ENCODE data around the gene PEMT.
A peak's percentile ranks its signal among the peaks of the same experiment; 100 is the strongest.

The PEMT gene

DNA sequence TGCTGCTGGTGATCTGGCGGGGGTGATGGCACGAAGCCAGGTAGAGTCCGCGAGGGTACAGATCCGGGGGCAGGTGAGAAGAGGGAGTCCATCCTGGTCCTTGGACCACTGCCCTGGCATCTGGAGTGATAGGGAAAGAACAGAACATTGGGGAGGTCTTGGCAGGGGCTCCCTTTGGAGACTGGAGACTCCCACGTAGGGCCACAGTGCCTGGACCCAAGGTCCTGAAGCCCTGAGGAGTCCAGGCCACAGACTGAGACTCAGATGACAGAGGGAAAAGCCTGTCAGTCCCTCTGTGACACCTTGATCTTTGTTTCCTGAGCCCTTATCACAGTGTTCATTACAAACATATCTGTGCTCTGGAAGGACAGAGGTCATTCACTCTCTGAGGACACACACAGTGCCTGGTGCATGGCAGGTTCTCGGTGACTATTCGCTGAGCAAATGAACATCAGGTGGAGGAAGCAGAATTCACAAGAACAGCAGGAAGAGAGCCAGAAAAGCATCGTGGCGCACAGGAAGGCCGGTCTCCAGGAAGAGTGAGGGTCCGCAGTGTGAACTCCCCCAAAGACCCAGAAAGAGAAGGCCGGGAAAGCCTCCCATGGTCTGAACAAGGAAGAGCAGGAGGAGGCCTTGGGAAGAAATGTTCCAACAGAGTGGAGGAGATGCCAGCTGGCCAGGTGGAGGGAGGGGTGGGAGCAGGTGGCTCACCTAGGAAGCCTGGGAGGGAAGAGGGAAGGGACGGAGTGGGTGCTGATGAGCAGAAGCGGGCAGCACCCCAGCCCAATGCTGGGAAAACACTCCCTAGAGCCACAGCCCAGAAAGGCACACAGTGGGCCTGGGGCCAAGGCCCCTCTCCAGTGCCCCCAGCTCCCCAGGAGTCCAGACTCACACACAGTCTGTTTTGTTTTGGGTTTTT, 20.5 kb downstream of the PEMT start:
- DNase-seq (ENCODE audit: low read depth in 4 of 4, low spot score in 1 of 4) = no peak

DNA sequence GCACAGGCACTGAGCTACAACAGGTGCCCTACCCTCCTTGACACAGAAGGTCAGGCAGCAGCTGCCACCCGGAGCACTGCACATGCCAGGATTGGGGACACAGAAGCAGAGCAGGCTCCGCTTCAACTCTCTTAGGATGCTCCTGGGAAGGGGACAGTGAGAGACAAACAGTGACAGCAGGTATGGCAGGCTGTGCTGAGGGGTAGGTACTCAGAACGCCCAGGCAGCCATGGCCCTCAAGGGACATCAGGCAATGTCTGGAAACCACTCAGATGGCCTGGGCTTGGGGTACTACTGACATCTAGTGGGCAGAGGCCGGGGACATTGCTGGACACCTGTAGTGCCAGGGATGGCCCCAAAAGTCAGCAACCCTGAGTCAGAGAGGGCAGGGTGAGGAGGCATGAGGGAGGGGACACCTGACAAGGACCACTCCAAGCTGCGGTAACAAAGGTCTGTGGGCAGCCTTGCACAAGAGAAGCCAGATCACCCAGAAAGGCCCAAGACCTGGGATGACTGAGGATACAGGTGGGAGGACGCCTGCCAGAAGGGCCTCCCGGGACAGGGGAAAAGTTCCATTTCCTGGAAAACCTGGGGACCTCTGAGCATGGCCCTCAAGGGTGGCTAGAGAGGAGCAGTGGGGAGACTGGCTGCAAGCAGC, 21.2 kb downstream of the PEMT start:
- DNase-seq (ENCODE audit: low read depth in 4 of 4, low spot score in 1 of 4) = no peak

DNA sequence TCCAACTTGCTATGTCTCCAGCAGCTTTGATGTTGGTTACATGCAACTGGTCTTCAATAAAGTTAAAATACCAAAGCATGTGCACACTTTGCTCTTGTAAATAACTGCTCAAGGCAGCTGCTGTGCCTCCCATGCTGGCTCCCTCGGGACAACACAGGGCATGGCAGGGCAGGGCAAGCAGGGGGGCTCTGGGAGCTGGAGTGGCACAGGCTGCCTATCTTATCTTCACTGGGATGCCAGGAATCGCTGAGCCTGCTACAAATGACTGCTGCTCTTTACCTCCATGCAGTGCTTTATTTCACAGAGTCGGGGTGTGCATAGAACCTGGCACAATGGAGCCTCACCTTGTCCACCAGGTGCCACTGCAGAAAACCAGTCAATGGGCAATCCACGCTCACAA, 21.8 kb downstream of the PEMT start:
- no peak for DNase-seq (ENCODE audit: low read depth in 4 of 4, low spot score in 1 of 4)

DNA sequence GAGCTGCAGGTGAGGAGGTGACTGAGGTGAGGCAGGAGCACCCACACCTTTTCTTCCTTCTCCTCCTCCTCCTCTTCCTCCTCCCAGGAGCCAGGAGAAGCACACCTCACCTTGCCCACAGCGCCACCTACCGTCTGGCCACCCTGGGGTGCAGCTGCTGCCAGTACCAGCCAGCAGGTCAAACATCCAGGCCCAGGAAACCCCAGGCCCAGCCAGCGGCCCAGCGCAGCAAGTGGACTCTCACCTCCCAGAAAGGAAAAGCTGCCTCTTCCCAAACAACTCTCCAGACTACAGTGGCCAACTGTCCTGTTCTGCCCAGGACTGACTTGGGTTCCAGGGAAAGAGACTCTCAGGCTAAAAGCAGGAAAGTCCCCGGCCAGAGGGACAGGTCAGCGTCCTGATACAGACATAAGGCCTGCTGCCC, 22.7 kb downstream of the PEMT start:
- DNase-seq (ENCODE audit: low read depth in 4 of 4, low spot score in 1 of 4) = peak; percentile 11 to 45 (median 36)

DNA sequence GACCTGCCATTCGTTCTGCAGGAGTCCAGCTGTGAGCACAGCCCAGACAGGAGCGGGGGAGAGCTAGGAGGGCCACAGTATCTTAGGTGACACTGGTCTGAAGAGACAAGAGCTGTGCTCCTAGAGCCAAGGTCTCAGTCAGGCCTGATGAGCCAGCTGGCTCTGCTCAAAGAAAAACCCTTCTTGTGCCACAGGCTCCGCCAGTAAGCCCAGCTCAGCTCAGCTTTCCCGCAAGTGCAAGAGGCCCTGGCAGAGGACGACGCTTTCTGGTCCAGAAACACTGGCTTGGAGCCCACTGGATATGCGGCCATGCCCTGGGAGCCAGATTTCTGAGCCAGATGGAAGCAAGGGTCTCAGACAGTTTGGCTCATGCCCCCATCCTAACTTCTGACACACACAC, 23.9 kb downstream of the PEMT start:
- DNase-seq (ENCODE audit: low read depth in 4 of 4, low spot score in 1 of 4) = no peak

DNA sequence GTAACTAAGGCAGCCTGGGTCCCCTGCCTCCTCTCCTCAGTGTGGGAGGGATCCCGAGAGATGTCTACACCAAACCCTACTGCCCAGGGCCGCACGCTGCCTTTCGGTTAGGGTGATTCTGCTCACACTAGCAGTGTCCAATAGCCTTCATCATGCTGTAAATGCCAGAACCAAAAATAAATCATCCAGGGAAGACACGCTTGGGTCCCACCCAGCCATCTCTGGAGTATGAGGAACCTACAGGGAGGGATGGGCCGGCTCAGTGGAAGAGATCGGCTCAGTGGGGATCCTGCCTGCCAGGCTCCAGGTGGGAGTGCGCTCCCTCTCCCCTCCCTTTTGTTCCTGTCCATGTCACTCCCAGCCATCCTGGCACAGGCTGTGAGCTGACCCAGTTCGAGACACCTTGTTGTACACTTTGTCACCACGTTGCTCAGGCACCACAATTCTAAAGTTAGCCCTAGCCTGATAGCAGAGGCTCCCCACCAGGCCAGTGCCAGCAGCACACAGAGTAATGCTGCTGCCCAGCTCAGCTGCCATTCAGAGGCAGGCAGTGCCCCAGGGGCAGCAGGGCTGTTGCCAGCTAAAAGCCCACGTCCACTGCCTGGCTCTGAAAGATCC, 24.5 kb downstream of the PEMT start:
- no peak for DNase-seq (ENCODE audit: low read depth in 4 of 4, low spot score in 1 of 4)

DNA sequence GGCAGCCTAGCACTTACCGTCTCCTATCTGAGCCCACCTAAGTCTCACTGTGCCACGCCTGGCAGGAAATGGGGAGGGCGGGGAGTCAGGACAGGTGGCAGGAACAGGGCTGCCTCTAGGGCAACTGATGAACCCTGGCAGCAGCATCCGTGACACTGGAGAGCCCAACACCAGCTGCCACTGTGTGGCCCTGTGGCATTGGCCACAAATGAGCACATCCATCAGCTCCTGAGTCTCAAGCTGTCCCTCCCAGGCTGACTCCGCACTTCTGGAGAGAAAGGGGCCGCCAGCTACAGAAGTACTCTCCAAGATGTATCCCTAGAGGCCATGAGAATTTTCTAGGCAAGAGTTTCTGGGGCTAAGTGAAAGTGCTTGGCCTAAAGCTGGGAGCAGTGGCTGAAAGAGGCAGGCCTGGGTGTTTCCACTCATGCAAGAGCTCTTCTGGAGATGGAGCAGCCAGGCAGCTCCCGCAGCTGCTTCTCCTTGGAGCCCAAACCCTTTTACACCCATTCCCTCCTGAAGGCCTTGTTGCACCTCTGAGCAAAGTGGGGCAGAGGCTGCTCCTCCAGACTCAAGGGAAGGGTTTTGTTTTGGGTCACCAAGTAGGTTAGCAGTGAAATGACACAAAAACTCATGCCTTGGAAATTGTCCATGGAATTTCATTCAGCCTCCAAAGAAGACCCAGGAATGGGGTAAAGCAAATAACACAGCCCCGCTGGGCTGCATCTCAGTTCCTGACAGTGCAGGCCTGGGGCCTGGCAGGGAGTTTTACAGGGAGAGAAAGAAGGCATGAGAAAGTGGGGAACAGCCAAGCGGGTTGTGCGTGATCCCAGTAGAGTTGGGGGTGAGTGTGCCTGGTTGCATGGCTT, 25.8 kb downstream of the PEMT start:
- no peak for DNase-seq (ENCODE audit: low read depth in 4 of 4, low spot score in 1 of 4)

DNA sequence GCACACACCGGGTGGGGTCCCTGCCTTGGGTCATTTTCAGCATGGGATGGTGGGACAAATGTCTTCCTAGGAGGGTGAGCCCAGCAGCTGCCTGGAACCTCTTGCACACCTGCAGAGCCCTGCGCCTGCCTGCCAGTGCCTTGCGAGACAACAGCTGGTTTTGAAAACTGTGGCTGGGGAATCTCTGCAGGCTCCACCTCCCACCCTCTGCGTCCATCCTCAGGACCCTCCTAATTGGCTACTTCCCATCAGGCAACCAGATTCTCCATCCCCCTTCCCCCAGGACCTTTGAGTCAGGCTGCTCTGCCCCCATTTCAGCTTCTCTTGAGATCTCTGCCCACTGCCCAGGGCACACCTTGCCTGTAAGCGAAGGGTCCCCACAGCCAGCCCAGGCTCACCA, 26.6 kb downstream of the PEMT start:
- DNase-seq (ENCODE audit: low read depth in 4 of 4, low spot score in 1 of 4) = no peak

DNA sequence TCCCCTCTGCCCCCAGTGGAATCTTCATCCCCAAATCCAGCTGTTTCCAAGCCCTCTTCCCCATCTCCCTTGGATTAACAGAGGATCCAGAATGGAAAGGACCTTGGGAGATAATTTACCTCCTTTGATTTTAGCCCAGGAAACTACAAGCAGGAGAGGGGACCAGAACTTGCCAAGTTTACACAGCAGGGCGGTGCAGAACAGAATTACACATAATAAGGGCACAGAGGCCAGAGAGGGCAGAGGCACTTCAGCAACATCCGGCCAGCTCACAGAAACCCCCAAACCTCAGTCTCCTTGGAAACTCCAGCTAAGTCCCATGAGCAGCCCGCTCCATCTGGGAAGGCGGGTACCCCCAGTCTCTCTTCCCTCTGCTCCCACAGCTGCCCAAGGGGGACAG, 27.2 kb downstream of the PEMT start:
- no peak for DNase-seq (ENCODE audit: low read depth in 4 of 4, low spot score in 1 of 4)

DNA sequence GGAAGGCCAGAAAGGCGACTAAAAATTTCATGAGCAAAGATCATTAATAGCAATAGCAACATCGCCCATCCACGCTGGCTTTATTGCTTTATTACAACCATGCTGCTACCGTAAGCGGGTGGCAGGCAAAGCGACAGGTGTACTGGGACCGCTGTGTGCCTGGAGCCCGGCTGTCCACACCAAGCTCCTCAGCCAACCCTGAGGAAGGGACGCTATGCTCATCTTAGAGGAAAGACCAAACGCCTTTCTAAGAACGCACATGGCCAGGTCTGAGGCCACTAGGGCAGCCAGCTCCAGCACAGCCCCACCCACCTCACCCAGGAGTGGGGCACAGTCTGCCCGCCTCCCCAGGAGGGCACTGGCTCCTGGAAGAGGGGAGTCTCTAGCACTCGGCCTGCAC, 28.0 kb downstream of the PEMT start:
- DNase-seq (ENCODE audit: low read depth in 4 of 4, low spot score in 1 of 4) = no peak

DNA sequence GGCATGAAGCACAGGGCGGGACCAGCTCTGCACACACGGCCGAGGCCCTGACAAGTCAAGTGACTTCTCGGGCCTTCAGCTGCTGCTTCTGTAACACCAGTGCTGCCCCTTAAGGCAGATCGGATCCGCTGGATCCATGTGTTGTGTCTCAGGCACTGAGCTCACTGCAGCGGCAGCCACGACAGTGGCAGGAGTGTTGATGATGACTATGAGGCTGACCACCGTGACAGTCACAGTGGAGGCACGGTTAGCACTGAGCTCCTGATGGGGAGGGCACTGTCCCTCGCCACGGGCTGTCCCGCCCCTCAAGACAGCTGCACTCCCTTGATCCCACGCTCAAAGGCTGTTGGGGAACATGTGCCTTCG, 29.4 kb downstream of the PEMT start:
- no peak for DNase-seq (ENCODE audit: low read depth in 4 of 4, low spot score in 1 of 4)

DNA sequence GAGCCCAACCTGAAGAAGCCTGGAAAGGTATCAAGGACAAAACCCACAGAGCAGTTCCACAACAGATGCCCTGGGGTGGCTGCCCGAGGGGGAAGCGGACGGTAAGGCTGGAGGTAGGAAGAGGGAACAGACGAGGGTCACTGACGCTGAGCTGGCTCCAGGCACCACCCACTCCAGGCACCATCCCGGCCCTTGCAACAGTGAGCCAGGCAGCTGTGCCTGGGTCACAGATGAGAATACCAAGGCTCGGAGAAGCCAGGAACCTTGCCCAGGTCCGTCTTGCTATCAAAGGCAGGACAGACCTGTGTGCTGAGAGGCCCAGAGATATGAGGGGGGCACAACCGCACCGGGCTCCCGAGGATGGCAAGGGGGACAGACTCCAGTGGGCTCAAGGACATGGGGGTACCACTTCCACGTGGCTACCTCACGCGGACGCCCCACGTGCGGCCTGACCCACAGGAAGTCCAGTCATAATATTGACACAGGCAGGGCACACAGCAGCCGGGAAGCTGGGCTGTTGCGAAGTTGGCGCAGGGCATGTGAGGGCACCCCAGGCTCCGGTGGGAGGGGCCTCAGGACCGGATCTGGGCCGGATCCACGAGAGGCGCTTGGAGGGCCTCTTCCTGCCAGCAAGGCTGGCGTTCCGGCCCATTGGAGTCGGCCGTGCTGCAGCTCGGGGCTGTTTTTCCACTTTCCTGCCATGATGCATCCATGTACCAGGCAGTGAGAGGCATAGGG, 29.9 kb downstream of the PEMT start:
- no peak for DNase-seq (ENCODE audit: low read depth in 4 of 4, low spot score in 1 of 4)

DNA sequence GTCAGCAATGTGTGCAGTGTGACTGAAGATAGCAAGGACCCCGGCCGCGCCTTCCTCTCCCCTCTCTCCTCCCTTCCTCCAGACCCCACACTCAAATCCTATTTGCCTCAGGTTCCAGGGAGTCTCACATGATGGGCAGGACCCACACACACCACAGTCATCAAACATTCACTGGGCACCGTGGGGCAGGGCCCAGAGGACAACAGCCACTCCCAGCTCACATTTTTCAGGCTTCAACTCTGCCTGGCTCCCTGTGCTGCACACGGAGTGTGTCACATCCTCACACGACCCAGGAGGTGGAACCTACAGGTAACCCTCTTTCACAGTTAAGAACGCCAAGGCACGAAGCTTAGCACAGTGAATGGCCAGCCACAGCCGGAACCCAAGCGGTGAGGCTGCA, 30.5 kb downstream of the PEMT start:
- DNase-seq (ENCODE audit: low read depth in 4 of 4, low spot score in 1 of 4) = no peak

DNA sequence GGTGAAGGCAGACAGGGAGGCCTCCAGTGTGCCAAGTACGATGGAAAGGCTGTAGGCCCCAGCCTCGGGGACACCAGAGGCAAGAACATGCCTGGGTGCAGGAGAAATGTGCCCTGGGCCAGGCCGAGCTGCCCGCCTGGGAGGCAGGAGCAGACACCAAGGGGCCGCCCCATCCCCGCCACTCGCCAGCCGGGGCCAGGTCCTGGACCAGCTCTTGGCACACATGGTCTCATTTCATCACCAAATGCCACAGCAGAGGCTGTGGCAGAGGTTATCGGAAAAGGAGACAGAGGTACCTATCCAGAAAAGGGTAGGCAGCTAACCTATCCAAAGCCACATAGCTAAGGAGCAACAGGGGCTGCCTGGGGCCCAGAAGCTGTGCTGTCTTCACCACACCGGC, 31.3 kb downstream of the PEMT start:
- DNase-seq (ENCODE audit: low read depth in 4 of 4, low spot score in 1 of 4) = no peak

DNA sequence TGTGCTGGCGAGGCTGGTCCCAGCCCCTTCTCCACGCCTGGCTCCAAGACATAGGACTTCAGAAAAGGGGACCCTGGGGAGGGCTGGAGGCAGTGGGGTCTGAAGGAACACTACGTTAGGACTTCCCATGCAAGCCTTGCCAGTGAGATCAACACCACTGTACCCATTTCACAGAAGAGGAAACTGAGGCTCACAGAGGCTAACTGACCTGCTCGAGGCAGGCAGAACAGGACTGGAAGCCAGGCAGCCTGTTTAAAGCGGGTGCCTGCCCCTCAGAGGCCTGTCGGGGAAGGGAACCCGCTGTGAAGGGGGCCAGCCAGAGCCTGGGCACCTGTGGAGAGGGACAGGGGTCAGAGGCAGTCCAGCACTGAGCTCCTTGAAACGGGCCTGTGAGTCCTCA, 32.3 kb downstream of the PEMT start:
- DNase-seq (ENCODE audit: low read depth in 4 of 4, low spot score in 1 of 4) = no peak

DNA sequence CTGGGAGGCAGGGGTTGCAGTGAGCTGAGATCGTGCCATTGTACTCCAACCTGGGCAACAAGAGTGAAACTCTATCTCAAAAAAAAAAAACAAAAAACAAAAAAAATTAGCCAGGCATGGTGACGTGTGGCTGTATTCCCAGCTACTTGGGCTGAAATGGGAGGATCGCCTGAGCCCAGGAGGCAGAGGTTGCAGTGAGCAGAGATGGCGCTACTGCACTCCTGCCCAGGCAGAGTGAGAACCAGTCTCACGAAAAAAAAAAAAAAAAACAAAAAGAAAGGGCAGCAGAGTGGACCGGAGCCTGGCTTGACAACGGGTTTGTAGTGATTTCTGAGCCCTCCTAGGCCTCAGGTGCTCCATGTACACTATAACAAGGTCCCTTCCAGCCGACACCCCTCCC, 33.1 kb downstream of the PEMT start:
- no peak for DNase-seq (ENCODE audit: low read depth in 4 of 4, low spot score in 1 of 4)

DNA sequence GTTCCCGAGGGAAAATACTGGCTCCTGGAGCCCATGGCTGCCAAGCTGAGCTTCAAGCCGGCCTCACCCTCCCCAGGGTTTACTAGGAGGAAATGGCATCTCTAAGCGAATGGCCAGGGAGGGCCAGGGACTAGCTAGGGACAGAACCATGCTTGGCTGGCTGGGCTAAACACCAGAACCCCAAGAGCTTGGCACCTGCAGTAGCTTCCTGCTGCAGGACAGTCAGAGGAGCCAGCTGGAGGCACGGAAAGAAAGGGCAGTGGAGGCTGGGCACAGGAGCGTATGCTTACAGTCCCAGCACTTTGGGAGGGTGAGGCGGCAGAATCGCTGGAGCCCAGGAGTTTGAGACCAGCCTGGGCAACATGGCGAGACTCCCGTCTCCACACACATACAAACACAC, 33.7 kb downstream of the PEMT start:
- no peak for DNase-seq (ENCODE audit: low read depth in 4 of 4, low spot score in 1 of 4)

DNA sequence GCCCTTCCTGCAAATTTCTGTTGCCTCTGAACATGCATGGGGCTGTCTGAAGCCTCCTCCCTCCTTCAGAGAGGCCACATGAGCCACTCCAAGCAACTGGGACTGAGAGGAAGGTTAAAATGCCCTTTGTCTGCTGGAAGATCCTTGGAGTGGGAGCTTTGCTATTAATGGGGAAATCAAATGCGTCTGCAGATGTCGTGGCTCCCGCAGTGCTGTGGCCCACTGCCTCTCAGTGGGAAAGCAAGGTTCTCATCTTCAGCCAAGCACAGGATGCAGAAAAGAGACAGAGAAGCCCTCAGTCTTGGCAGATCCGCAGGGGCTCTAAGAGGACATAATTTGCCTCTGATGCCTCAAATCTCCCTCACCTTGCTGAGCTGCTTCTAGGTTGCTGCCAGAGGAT, 34.8 kb downstream of the PEMT start:
- DNase-seq (ENCODE audit: low read depth in 4 of 4, low spot score in 1 of 4) = no peak

DNA sequence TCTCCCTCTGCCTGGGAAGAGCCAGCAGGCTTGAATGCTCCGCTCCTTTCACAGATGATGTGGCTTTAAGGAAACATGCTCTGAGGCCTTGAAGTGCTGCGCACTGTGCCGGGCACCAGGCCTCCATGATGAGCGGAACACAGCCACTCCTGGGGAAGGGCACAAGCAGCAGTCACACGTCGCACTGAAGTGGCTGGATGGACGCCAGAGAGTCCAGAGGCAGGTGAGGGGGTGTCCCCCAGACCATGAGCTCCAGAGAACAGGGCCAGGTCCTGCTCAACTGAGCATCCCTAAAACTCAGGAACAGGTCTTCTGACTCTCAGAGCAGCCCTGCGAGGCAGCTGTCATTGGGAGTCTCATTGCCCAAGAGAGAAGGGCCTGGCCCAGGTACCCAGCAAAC, 35.6 kb downstream of the PEMT start:
- DNase-seq (ENCODE audit: low read depth in 4 of 4, low spot score in 1 of 4) = no peak

DNA sequence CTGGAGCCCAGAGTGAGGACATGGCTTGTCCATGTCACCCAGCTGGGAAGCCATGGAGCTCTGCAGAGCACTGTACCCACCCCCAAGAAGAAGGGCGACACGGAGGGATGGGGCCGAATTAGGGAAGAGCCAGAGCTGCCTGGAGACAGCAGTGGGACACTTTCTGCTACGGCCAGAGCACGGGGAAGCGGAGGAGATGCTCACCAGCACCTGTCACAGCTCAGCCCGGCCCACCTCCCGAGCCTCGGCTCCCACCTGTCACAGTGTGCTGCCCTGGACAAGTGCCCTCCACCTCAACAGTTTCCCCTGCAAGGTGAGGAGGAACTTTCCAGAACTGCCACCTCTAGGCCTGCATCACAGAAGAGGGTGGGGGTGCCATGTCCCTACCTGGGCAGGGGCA, 36.4 kb downstream of the PEMT start:
- no peak for DNase-seq (ENCODE audit: low read depth in 4 of 4, low spot score in 1 of 4)

DNA sequence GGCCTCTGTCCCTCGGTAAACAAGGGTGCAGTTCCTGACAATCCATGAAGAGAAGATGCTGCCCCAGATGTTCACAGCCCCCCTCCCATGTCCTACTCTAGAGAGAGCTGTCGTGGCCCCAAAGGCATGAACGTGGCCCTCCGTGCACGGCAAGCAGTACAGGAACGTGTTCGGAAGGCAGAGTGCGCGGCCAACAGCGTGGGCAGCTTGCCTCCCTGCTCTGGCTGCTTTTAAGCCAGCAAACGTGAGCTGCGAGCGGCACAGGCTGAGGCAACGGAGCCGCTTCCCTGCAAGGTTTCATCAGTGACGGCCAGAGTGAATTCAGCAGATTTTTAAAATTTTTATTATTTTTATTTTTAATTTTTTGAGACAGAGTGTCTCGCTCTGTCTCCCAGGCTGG, 37.2 kb downstream of the PEMT start:
- no peak for DNase-seq (ENCODE audit: low read depth in 4 of 4, low spot score in 1 of 4)
